ENCODE results near the gene CHRM4. TPM values are rescaled to one million over a fixed set of nuclear protein-coding genes. Genes with fewer than 3 reads are reported as not detected.

The CHRM4 gene
- total RNA-seq, 1 donor = 1.6 TPM

- DNase-seq (ENCODE audit: low read depth in 2 of 3, low spot score in 2 of 3) = no peak
Measured at GRCh38 chr11:46351606-46352005, 40.0 kb downstream of the CHRM4 start.

- DNase-seq (ENCODE audit: low read depth in 2 of 3, low spot score in 2 of 3) = no peak
Measured at GRCh38 chr11:46351148-46351547, 40.4 kb downstream of the CHRM4 start.

GRCh38 chr11:46350695-46351094 is 40.9 kb downstream of the CHRM4 start:
- DNase-seq (ENCODE audit: low read depth in 2 of 3, low spot score in 2 of 3) = no peak

GRCh38 chr11:46348566-46349401 is 42.8 kb downstream of the CHRM4 start:
- DNase-seq (ENCODE audit: low read depth in 2 of 3, low spot score in 2 of 3) = peak in 1 of 3 donors; percentile 46

GRCh38 chr11:46347637-46348311 is 43.8 kb downstream of the CHRM4 start:
- DNase-seq (ENCODE audit: low read depth in 2 of 3, low spot score in 2 of 3) = no peak

- DNase-seq (ENCODE audit: low read depth in 2 of 3, low spot score in 2 of 3) = peak; percentile 87 to 94 (median 88)
Measured at GRCh38 chr11:46346886-46347636, 44.5 kb downstream of the CHRM4 start, which contains the start of gene DGKZ. DGKZ (plus strand) TSS chr11:46347463; CDS start chr11:46347660, 197 bp downstream.

- no peak for DNase-seq (ENCODE audit: low read depth in 2 of 3, low spot score in 2 of 3)
Measured at GRCh38 chr11:46345881-46346484, 45.6 kb downstream of the CHRM4 start.

- DNase-seq (ENCODE audit: low read depth in 2 of 3, low spot score in 2 of 3) = peak in 2 of 3 donors; percentile 62 to 67
Measured at GRCh38 chr11:46345131-46345597, 46.4 kb downstream of the CHRM4 start.

- no peak for DNase-seq (ENCODE audit: low read depth in 2 of 3, low spot score in 2 of 3)
Measured at GRCh38 chr11:46343520-46343919, 48.1 kb downstream of the CHRM4 start.

GRCh38 chr11:46342239-46342638 is 49.3 kb downstream of the CHRM4 start:
- DNase-seq (ENCODE audit: low read depth in 2 of 3, low spot score in 2 of 3) = peak in 1 of 3 donors; percentile 52

- DNase-seq (ENCODE audit: low read depth in 2 of 3, low spot score in 2 of 3) = no peak
Measured at GRCh38 chr11:46341454-46341853, 50.1 kb downstream of the CHRM4 start.

GRCh38 chr11:46339816-46340215 is 51.8 kb downstream of the CHRM4 start:
- no peak for DNase-seq (ENCODE audit: low read depth in 2 of 3, low spot score in 2 of 3)

GRCh38 chr11:46338988-46339666 is 52.4 kb downstream of the CHRM4 start:
- DNase-seq (ENCODE audit: low read depth in 2 of 3, low spot score in 2 of 3) = no peak

GRCh38 chr11:46338636-46338987 is 53.0 kb downstream of the CHRM4 start:
- no peak for DNase-seq (ENCODE audit: low read depth in 2 of 3, low spot score in 2 of 3)

- DNase-seq (ENCODE audit: low read depth in 2 of 3, low spot score in 2 of 3) = no peak
Measured at GRCh38 chr11:46337626-46338345, 53.8 kb downstream of the CHRM4 start.

GRCh38 chr11:46336563-46337180 is 54.9 kb downstream of the CHRM4 start:
- no peak for DNase-seq (ENCODE audit: low read depth in 2 of 3, low spot score in 2 of 3)

GRCh38 chr11:46335890-46336562 is 55.5 kb downstream of the CHRM4 start:
- DNase-seq (ENCODE audit: low read depth in 2 of 3, low spot score in 2 of 3) = no peak

- no peak for DNase-seq (ENCODE audit: low read depth in 2 of 3, low spot score in 2 of 3)
Measured at GRCh38 chr11:46335271-46335670, 56.3 kb downstream of the CHRM4 start.
